Measurements from ENCODE around the gene PRICKLE1.

- TF ChIP-seq, protein P1, sequence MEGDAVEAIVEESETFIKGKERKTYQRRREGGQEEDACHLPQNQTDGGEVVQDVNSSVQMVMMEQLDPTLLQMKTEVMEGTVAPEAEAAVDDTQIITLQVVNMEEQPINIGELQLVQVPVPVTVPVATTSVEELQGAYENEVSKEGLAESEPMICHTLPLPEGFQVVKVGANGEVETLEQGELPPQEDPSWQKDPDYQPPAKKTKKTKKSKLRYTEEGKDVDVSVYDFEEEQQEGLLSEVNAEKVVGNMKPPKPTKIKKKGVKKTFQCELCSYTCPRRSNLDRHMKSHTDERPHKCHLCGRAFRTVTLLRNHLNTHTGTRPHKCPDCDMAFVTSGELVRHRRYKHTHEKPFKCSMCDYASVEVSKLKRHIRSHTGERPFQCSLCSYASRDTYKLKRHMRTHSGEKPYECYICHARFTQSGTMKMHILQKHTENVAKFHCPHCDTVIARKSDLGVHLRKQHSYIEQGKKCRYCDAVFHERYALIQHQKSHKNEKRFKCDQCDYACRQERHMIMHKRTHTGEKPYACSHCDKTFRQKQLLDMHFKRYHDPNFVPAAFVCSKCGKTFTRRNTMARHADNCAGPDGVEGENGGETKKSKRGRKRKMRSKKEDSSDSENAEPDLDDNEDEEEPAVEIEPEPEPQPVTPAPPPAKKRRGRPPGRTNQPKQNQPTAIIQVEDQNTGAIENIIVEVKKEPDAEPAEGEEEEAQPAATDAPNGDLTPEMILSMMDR (IDR thresholded peaks at IDR 0.05; ENCODE audit: low read length): no peak
- no peak for TF ChIP-seq EZH2 (IDR thresholded peaks at IDR 0.05; ENCODE audit: borderline replicate concordance, low read length)
Observed at GRCh38 chr12:42617622-42618021, 28.1 kb upstream of the PRICKLE1 start.

Data from OCI-LY1 (cell line).